ENCODE measurements around the gene ASGR2.

- TF ChIP-seq CTCF (IDR thresholded peaks at IDR 0.05; ENCODE audit: insufficient read depth, low read length) (no peak), POLR2AphosphoS5 (IDR thresholded peaks at IDR 0.05; ENCODE audit: low read depth) (no peak), REST (IDR thresholded peaks at IDR 0.05; ENCODE audit: insufficient replicate concordance, low read depth) (no peak), SPI1 (IDR thresholded peaks at IDR 0.05; ENCODE audit: borderline replicate concordance, low read depth) (no peak), GABPA (IDR thresholded peaks at IDR 0.05; ENCODE audit: low read depth) (no peak)
These were observed 33.1 kb upstream of the ASGR2 start for GRCh38 chr17:7147772-7148171.

Data from HL-60 (cell line).